Subcutaneous preadipocyte (primary cell): ENCODE results near the gene NOM1. TPM values are rescaled to one million over a fixed set of nuclear protein-coding genes. Genes with fewer than 3 reads are reported as not detected.

ENCODE experiments used
- total RNA-seq: library from RNA; depleted of rRNA; stranded (reverse); fragments of >200 nt; gene quantifications from 2 replicates; pipeline ENCODE4 v1.2.3, GENCODE V29; 2012

Gene NOM1
- 14.3 and 26.6 TPM in 2 replicates for total RNA-seq

GRCh38 chr7:156949541-156950380 lies at the start of gene NOM1:
Gene NOM1 (plus strand): TSS chr7:156949712. CDS start chr7:156949738, 26 bp downstream.

GRCh38 chr7:157010588-157011332 lies 61.2 kb downstream of the NOM1 start, which contains the start of gene MNX1:
Gene MNX1 (minus strand): TSS chr7:157010663. CDS start chr7:157010350, 313 bp downstream.

Other genes with a start within 250 kb of the NOM1 start
- gene LMBR1, start 56.5 kb upstream of the NOM1 start, total RNA-seq, result 25.4 and 37.9 TPM in 2 replicates
- not detected in 2 replicates for gene MNX1, start 61.0 kb downstream of the NOM1 start, total RNA-seq
- 66.1 and 109 TPM in 2 replicates for gene UBE3C, start 189.2 kb downstream of the NOM1 start, total RNA-seq